Stimulated activated naive CD8-positive, alpha-beta T cell treated with anti-CD3 and anti-CD28 coated beads, Interleukin-15, amount 100 ng/mL, for 72 hours (primary cell): ENCODE results near the gene SVEP1.

ENCODE experiments used
- ATAC-seq: fragments of 150-1000 bp; cut with Tn5 transposase; 2 replicates; pipeline ENCODE4 v1.10.0; 2021; ENCODE audit warnings: mild to moderate bottlenecking, moderate library complexity
- DNase-seq, 2 donors: peaks; one replicate each; pipeline ENCODE4 v3.0.0; 2021 to 2022
- H3K27ac Mint-ChIP-seq, 2 donors: one replicate each; pipeline ENCODE4 v1.8.0; 2022; ENCODE audit warnings: mild to moderate bottlenecking in 2 of 2, mixed read lengths in 2 of 2, moderate library complexity in 2 of 2
- H3K27me3 Mint-ChIP-seq: one replicate; pipeline ENCODE4 v1.8.0; 2022; ENCODE audit warnings: mixed read lengths
- H3K4me1 Mint-ChIP-seq: one replicate; pipeline ENCODE4 v1.8.0; 2022; ENCODE audit warnings: mild to moderate bottlenecking, mixed read lengths
- H3K4me3 Mint-ChIP-seq, 2 donors: one replicate each; pipeline ENCODE4 v1.8.0; 2022; ENCODE audit warnings: mild to moderate bottlenecking in 2 of 2, mixed read lengths in 2 of 2, moderate library complexity in 1 of 2
- H3K9me3 Mint-ChIP-seq, 2 donors: one replicate each; pipeline ENCODE4 v1.8.0; 2022; ENCODE audit warnings: mixed read lengths in 2 of 2

Gene SVEP1

GRCh38 chr9:110346325-110346724, 233.2 kb downstream of the SVEP1 start:
- no peak overlapping the region for H3K27ac Mint-ChIP-seq
- ATAC-seq = no peak
- no peaks in the 10 kb centered on the region for H3K4me1 Mint-ChIP-seq
- H3K4me3 Mint-ChIP-seq = no peak overlapping the region
- H3K27me3 Mint-ChIP-seq = no peaks in the 10 kb centered on the region
- DNase-seq = no peak
- H3K9me3 Mint-ChIP-seq = no peaks in the 10 kb centered on the region

- no peak for DNase-seq
- H3K4me3 Mint-ChIP-seq = no peak overlapping the region
- no peaks in the 10 kb centered on the region for H3K9me3 Mint-ChIP-seq
- no peaks in the 10 kb centered on the region for H3K27me3 Mint-ChIP-seq
- no peak overlapping the region for H3K27ac Mint-ChIP-seq
- H3K4me1 Mint-ChIP-seq = no peaks in the 10 kb centered on the region
- no peak for ATAC-seq
Measured at GRCh38 chr9:110344821-110345220, 234.7 kb downstream of the SVEP1 start.

DNA sequence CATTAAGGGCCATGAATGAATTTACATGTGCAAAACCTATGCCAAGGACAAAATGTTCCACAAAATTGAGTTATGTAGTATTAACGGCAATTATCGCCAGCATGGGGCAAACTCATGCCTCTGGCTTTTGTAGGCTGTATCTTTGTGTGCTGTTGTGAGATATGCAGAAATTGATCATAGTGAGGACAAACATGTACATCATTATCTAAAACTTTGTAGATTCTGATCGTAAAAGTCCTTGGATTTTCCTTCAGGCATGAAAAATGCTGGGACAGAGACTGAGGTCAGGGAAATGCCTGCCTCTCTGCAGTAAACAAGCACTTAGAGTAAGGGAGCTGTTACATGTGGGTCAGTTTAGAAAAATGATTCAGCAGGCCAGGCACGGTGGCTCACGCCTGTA, 236.0 kb downstream of the SVEP1 start:
- Mint-ChIP-seq H3K9me3 (no peaks in the 10 kb centered on the region), H3K27ac (no peak overlapping the region), H3K4me3 (no peak overlapping the region), H3K27me3 (no peaks in the 10 kb centered on the region), H3K4me1 (no peaks in the 10 kb centered on the region)
- DNase-seq (no peak), ATAC-seq (no peak)

DNA sequence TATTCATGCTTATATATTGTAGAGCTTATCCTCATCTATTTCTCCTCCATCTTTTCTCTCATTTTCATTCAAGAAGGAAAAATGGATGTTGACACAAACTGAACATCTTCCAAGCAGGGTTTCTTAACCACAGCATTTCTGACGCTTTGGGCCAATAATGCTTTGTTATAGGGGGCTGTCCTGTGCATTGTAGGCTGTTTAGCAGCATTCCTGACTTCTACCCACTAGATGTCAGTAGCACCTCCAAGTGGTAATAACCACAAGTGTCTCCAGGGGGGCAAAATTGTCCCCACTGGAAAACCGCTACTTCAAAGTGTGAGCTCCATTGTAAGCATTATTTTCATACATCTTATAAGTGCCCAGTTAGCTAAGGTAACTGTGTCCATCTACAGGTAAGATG, 239.2 kb downstream of the SVEP1 start:
- no peaks in the 10 kb centered on the region for H3K9me3 Mint-ChIP-seq
- no peak overlapping the region for H3K27ac Mint-ChIP-seq
- DNase-seq (no peak), ATAC-seq (no peak)
- no peaks in the 10 kb centered on the region for H3K27me3 Mint-ChIP-seq
- H3K4me1 Mint-ChIP-seq = no peaks in the 10 kb centered on the region
- no peak overlapping the region for H3K4me3 Mint-ChIP-seq

- H3K9me3 Mint-ChIP-seq = no peaks in the 10 kb centered on the region
- no peak for ATAC-seq
- no peak overlapping the region for H3K27ac Mint-ChIP-seq
- no peaks in the 10 kb centered on the region for H3K27me3 Mint-ChIP-seq
- DNase-seq = no peak
- no peaks in the 10 kb centered on the region for H3K4me1 Mint-ChIP-seq
- no peak overlapping the region for H3K4me3 Mint-ChIP-seq
Measured at GRCh38 chr9:110338143-110338542, 241.4 kb downstream of the SVEP1 start.

- no peak within 1 kb of the TSS for H3K4me3 Mint-ChIP-seq
- no peaks in the 10 kb centered on the region for H3K9me3 Mint-ChIP-seq
- H3K27me3 Mint-ChIP-seq = no peaks in the 10 kb centered on the region
- no peak for DNase-seq
- H3K27ac Mint-ChIP-seq = peak within 1 kb of the TSS in 1 of 2 donors; percentile 27
- H3K4me1 Mint-ChIP-seq = no peaks in the 10 kb centered on the region
- no peak for ATAC-seq
Measured at GRCh38 chr9:110337727-110338126, 241.8 kb downstream of the SVEP1 start, which contains the start of gene TXNDC8. Gene TXNDC8 (minus strand): TSS chr9:110337863.

GRCh38 chr9:110336363-110336762, 243.2 kb downstream of the SVEP1 start:
- H3K27me3 Mint-ChIP-seq = no peaks in the 10 kb centered on the region
- no peaks in the 10 kb centered on the region for H3K9me3 Mint-ChIP-seq
- H3K4me3 Mint-ChIP-seq = no peak overlapping the region
- no peaks in the 10 kb centered on the region for H3K4me1 Mint-ChIP-seq
- DNase-seq = no peak
- H3K27ac Mint-ChIP-seq = no peak overlapping the region
- ATAC-seq = no peak

DNA sequence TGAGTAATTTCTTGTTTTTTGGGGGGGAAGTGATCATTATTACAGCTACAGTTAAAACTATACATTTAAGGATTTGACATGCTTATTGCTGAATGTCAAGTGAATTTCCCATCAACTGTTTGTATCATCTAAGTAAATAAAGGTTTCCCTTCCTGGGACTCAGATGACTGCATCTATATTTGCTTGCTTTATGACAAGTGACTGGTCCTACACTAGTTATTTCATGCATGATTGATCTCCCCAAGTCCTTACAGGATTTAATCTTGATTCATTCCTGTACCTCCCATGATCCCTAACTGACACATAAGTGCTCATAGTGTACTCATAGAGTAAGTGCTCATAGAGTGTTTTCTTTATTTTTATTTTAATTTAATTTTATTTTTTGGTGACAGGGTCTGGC, 244.7 kb downstream of the SVEP1 start:
- Mint-ChIP-seq H3K4me1 (no peaks in the 10 kb centered on the region), H3K4me3 (no peak overlapping the region), H3K27ac (no peak overlapping the region), H3K27me3 (no peaks in the 10 kb centered on the region), H3K9me3 (no peaks in the 10 kb centered on the region)
- DNase-seq (no peak), ATAC-seq (no peak)

- DNase-seq = no peak
- H3K4me1 Mint-ChIP-seq = no peaks in the 10 kb centered on the region
- H3K27ac Mint-ChIP-seq = no peak overlapping the region
- no peaks in the 10 kb centered on the region for H3K27me3 Mint-ChIP-seq
- H3K9me3 Mint-ChIP-seq = no peaks in the 10 kb centered on the region
- no peak overlapping the region for H3K4me3 Mint-ChIP-seq
- no peak for ATAC-seq
Measured at GRCh38 chr9:110334183-110334582, 245.4 kb downstream of the SVEP1 start.

DNA sequence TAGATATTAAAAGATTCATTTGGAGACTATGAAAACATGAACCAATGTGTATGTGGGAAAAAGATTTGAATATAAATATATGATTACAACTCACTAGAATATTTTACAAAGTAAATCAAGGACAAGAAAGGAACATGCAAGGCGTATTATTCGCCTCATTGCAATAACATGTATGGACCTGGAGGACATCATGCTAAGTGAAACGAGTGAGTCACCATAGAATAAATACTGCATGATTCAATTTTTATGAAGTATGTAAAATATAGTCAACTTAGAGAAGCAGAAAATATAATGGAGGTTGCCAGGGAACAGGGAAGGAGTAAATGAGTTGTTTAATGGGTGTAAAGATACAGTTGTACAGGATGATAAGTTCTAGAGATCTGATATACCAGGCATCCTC, 246.8 kb downstream of the SVEP1 start:
- Mint-ChIP-seq H3K4me1 (no peaks in the 10 kb centered on the region), H3K27ac (no peak overlapping the region), H3K9me3 (no peaks in the 10 kb centered on the region), H3K4me3 (no peak overlapping the region), H3K27me3 (no peaks in the 10 kb centered on the region)
- DNase-seq (no peak), ATAC-seq (no peak)

DNA sequence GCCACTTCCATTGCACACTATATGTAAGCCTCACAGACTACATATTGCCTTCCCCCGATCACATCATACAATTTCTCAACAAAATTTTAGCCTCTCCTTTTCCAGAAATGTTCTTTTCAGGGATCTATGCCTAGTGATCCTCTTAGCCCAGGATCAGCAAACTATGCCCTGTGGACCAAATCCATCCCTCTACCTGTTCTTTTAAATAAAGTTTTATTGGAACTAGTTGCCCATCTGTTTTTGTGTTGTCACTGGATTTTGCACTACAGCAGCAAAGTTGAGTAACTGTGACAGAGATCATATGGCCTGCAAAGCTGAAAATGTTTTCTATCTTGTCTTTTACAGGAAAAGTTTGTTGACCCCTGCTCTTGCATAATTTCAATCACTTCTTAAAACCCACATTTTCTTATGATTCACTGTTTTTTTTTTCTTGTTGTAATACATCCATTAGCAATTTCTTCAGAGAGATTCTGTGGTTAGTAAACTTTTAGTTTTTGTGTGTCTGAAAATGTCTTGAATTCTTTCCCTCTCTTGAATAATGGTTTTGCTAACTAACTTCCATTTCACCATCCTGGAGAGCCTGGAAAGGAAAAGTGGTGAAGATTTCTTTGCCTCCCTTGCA, 248.9 kb downstream of the SVEP1 start:
- no peak overlapping the region for H3K27ac Mint-ChIP-seq
- ATAC-seq (no peak), DNase-seq (no peak)
- no peak overlapping the region for H3K4me3 Mint-ChIP-seq
- H3K4me1 Mint-ChIP-seq = no peaks in the 10 kb centered on the region
- no peaks in the 10 kb centered on the region for H3K27me3 Mint-ChIP-seq
- no peaks in the 10 kb centered on the region for H3K9me3 Mint-ChIP-seq

GRCh38 chr9:110329639-110330230, 249.8 kb downstream of the SVEP1 start:
- no peaks in the 10 kb centered on the region for H3K4me1 Mint-ChIP-seq
- H3K9me3 Mint-ChIP-seq = no peaks in the 10 kb centered on the region
- no peak overlapping the region for H3K27ac Mint-ChIP-seq
- ATAC-seq (no peak), DNase-seq (no peak)
- no peaks in the 10 kb centered on the region for H3K27me3 Mint-ChIP-seq
- no peak overlapping the region for H3K4me3 Mint-ChIP-seq

DNA sequence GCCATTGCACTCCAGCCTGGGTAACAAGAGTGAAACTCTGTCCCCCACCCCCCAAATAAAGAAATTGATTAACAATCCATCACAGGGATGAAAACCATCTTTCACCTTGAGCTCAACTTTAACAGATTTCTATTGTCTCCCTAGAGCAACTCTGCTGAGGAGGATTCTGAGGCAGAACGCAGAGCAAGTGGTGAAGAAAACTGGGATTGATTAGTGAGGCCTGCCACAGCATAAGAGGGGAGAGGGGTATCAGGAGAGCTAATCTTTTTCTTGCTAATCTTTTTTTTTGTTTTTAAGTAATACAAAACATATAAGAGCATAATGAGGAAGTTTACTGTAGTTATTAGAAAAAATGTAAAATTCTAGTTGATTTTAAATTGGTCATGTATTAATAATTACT, 250.8 kb downstream of the SVEP1 start:
- ATAC-seq (no peak), DNase-seq (no peak)
- no peak overlapping the region for H3K4me3 Mint-ChIP-seq
- no peaks in the 10 kb centered on the region for H3K4me1 Mint-ChIP-seq
- no peak overlapping the region for H3K27ac Mint-ChIP-seq
- H3K9me3 Mint-ChIP-seq = no peaks in the 10 kb centered on the region
- no peaks in the 10 kb centered on the region for H3K27me3 Mint-ChIP-seq

DNA sequence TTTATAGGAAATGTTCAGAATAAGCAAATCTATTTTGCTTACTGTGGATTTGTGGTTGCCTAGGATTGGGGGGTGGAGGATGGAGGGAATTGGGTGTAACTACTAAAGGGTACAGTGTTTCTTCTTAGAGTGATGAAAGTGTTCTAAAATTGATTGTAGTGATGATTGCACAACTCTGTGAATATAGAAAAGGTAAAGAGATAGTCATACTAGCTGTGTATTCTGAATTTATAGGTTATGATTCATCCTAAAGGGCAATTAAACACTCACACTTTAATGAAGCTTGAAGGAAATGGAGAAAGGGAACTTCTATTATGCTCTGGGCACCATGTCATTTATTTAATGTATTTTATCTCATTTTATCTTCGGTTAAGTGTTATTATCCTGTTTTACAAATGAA, 251.8 kb downstream of the SVEP1 start:
- no peaks in the 10 kb centered on the region for H3K9me3 Mint-ChIP-seq
- H3K4me3 Mint-ChIP-seq = no peak overlapping the region
- H3K27me3 Mint-ChIP-seq = no peaks in the 10 kb centered on the region
- no peak overlapping the region for H3K27ac Mint-ChIP-seq
- no peak for DNase-seq
- ATAC-seq = no peak
- no peaks in the 10 kb centered on the region for H3K4me1 Mint-ChIP-seq

DNA sequence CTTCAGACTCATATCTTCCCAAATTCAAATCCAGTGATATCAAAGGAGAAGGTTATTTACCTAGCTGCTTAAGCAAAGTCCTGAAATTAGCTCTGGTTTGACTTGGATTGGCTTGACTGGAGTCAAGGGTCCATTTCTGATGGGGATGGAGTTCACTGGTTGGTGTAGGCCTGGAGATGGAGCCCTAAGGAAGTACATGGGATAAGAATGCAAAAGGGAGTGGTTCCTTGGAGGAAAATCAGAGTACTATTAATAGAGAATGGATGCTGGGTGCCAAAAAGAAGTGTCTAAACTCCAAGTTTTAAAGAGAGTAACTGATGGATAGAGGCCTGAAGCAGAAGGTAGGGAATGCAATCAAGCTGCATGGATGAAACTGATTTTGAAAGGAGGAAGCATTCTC, 255.7 kb downstream of the SVEP1 start:
- Mint-ChIP-seq H3K4me1 (no peaks in the 10 kb centered on the region), H3K9me3 (no peaks in the 10 kb centered on the region), H3K4me3 (no peak overlapping the region), H3K27ac (no peak overlapping the region), H3K27me3 (no peaks in the 10 kb centered on the region)
- DNase-seq = no peak
- no peak for ATAC-seq

- Mint-ChIP-seq H3K27ac (no peak overlapping the region), H3K27me3 (no peaks in the 10 kb centered on the region), H3K4me1 (peaks cover 7% of the 10 kb centered on the region), H3K4me3 (no peak overlapping the region), H3K9me3 (no peaks in the 10 kb centered on the region)
- DNase-seq (no peak), ATAC-seq (no peak)
Measured at GRCh38 chr9:110320651-110321445, 258.7 kb downstream of the SVEP1 start.
